Measurements from ENCODE around the gene MAPKAP1.
"Not testable (repeated sequence)": the region's sequence is repeated elsewhere in the genome, so short reads cannot be mapped to it uniquely, and the experiment has no call there.

Gene MAPKAP1

DNA sequence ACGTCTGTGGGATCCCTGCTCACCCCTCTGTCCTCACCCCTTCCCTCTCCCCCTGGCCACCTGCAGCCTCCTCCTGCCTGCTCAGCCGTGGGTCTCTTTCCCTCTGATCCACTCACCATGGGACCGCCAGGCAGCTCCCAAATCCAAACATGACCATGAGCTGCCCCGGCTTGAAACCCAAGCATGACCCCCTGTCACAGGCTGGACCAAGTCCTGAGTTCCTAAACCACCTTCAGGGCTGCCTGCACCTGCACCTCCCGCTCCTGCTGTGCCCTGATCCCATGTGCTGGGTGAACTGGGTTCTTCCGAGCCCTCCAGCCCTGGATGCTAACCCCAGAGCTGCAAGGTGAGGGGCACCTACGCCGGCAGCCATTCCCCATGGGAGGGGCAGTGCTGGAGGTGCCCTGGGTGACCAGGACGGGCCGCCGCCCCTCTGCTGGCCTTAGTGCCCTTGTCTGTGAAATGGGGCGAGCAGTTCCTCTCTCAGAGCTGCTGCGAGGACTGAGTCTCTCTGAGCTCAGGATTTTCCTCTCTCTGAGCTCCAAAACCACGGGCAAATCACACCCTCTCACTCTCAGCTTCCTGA is 295.7 kb downstream of the MAPKAP1 start:
- H3K27ac ChIP-seq, result no peak overlapping the region
- peak overlapping the region in 2 of 7 experiments; percentile 27 to 33 for H3K4me3 ChIP-seq

GRCh38 chr9:125410522-125410894 is 296.5 kb downstream of the MAPKAP1 start:
- H3K27ac ChIP-seq, result peak overlapping the region in 1 of 21 experiments; percentile 29

GRCh38 chr9:125409637-125410521 is 297.1 kb downstream of the MAPKAP1 start:
- Histone ChIP-seq H3K27ac (peak overlapping the region in 1 of 21 experiments; percentile 29), H3K4me3 (peak overlapping the region in 2 of 7 experiments; percentile 27 to 33)

More at GRCh38 chr9:125410522-125410894, 296.5 kb downstream of the MAPKAP1 start:
- peak overlapping the region in 3 of 7 experiments; percentile 12 to 33 (median 27) for H3K4me3 ChIP-seq

- no peak overlapping the region for H3K4me3 ChIP-seq
- no peak overlapping the region for H3K27ac ChIP-seq
Observed at GRCh38 chr9:125409217-125409636, 297.8 kb downstream of the MAPKAP1 start.

DNA sequence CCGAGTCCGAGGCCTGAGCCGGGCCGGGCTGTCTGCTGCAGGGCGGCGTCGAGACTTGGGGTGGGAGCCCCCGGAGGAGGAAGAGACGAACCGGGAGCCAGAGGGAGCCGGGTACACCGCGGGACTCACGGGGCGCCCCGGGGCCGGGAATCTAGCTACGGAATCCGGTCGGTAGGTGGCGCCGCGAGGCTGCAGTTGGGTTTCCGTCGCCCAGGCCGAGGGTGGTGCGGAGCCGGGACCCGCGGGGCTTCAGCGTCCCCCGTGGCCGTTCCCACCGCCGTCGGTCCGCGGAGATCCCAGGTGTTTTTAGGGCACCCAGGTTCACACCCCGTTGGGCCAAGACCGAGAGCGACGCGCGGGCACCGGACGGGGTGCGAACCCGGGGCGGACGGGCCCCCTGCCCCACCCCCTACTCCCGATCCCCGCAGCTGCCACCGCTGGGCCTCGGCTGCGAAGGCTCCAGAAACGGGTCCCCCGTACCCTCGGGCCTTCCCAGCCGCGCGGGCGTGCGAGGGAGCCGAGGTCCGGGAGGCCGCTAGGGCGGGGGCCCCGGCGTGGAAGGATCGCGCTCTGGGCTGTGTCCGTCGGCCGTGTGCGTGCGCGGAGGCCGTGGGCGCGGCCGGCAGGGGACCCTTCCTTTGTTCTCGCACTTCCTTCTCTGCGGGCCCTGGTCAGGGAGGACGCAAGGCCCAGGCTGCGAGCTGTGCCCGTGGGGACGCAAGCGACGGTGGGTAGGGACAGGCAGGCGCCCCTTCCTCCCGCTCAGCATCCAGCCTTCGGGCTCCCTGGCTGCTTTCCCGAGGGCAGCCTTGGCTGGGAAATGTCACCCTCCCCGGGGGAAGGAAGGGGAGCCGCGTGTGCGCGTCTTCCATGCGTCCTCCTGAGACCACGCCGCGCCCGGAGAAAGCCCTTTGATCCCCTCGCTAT is 298.8 kb downstream of the MAPKAP1 start:
- H3K27ac ChIP-seq, result peak overlapping the region in 12 of 21 experiments; percentile 26 to 79 (median 53)
- H3K4me3 ChIP-seq, result peak overlapping the region; percentile 36 to 58 (median 50)

GRCh38 chr9:125407432-125407973 is 299.5 kb downstream of the MAPKAP1 start:
- peak overlapping the region; percentile 36 to 58 (median 50) for H3K4me3 ChIP-seq
- H3K27ac ChIP-seq, result peak overlapping the region in 6 of 21 experiments; percentile 39 to 79 (median 62)

DNA sequence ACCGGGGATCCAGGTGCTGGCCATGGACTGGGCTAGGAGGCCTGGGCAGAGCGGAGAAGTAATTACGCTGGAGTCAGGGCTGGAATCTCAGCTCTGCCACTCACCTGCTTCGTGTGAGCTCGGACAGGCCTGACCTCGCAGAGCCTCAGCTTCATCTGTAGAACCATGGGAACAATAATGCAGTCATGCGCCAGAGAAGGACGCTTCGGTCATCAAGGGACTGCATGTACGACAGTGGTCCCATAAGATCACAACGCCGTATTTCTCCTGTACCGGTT is 300.3 kb downstream of the MAPKAP1 start:
- Histone ChIP-seq H3K27ac (no peak overlapping the region), H3K4me3 (no peak overlapping the region)

DNA sequence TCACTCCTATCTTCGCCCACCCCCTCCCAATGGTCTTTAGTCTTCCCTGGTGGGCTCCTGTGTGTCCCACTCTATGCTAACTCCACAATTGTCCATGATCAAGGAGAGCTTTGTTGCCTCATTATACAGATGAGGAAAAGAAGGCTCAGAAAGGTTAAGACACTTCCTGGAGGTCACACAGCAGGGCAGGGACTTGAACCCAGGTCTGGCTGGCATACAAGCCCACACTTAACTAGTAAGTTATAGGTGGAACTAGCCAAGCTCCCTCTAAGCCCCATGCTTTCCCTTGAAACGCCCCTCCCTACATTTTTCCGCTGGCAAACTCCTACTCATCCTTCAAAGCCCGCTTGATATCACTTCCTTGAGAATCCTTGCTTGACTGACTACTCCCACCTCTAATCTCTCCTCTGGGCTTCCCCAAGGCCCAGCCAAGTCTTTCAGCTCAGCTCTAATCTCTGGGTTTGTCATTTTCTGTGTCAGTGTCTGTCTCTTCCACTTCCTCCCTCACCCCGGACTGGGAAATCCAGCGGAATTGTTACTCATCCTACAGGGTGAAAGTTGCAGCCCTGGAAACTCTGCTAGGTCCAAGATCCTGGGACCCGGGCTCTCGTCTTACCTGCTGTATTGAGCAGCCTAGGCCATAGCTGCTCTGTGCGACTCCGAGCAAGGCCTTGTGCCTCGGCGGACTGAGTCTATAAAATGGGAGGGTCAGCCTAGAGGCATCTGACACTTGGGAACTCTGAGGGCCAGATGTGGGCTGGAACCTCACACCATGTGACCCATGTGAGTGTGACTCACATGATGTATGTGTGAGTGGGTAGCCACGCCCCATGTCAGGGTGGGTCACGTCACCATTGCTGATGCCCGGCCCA is 300.8 kb downstream of the MAPKAP1 start:
- Histone ChIP-seq H3K27ac (no peak overlapping the region), H3K4me3 (no peak overlapping the region)

GRCh38 chr9:125404733-125405132 is 302.3 kb downstream of the MAPKAP1 start:
- Histone ChIP-seq H3K4me3 (no peak overlapping the region), H3K27ac (no peak overlapping the region)

GRCh38 chr9:125400725-125401716 is 306.0 kb downstream of the MAPKAP1 start:
- Histone ChIP-seq H3K27ac (no peak overlapping the region), H3K4me3 (no peak overlapping the region)

DNA sequence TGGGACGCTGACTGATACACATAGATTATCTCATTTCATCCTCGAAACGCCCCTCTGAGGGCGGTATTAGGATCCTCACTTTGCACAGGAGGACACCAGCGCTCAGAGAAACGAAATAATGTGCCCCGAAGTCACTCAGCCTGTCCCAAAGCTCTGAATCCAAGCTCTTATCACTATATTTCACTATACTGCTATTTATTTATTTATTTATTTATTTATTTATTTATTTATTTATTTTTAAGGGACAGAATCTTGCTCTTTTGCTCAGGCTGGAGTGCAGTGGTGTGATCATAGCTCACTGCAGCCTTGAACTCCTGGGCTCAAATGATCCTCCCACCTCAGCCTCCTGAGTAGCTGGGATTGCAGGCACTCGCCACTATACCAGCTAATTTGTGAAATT is 306.8 kb downstream of the MAPKAP1 start:
- H3K4me3 ChIP-seq, H3K27ac ChIP-seq: not testable (repeated sequence)

GRCh38 chr9:125399666-125400065 is 307.3 kb downstream of the MAPKAP1 start:
- H3K4me3 ChIP-seq, result no peak overlapping the region
- H3K27ac ChIP-seq, result no peak overlapping the region

GRCh38 chr9:125399165-125399564 is 307.8 kb downstream of the MAPKAP1 start:
- no peak overlapping the region for H3K4me3 ChIP-seq
- H3K27ac ChIP-seq, result no peak overlapping the region

GRCh38 chr9:125398243-125398642 is 308.8 kb downstream of the MAPKAP1 start:
- no peak overlapping the region for H3K27ac ChIP-seq
- H3K4me3 ChIP-seq, result no peak overlapping the region

GRCh38 chr9:125397736-125398135 is 309.3 kb downstream of the MAPKAP1 start:
- H3K27ac ChIP-seq, result no peak overlapping the region

DNA sequence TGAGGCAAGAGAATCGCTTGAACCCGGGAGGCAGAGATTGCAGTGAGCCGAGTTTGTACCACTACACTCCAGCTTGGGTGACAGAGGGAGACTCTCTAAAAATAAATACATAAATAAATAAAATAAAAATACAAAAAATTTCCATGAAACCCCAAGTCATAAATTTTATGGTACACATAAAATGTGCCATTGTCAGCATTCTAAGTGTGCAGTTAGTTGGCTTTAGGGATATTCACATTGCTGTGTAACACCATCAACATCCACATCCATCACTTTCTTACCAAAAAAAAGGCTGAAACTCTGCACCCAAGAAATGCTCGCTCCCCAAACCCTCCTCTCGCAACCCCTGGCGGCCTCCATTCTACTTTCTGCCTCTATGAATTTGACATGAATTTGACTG is 310.2 kb downstream of the MAPKAP1 start:
- Histone ChIP-seq H3K4me3 (no peak overlapping the region), H3K27ac (no peak overlapping the region)

More at GRCh38 chr9:125397736-125398135, 309.3 kb downstream of the MAPKAP1 start:
- no peak overlapping the region for H3K4me3 ChIP-seq

DNA sequence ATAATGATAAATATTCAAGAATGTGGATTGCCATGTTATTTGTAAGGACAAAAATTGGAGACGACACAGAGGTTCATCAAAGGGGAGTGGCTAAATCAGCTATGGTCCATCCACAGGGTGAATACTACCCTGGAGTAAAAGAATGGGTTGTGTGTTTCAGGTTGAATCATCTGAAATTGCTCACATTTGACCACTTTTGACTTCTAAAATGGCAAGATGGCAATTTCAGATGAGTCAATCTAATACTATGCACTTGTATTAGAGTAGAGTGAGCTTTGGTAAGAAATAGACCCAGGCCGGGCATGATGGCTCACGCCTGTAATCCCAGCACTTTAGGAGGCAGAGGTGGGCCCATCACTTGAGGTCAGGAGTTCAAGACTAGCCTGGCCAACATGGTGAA is 313.6 kb downstream of the MAPKAP1 start:
- no peak overlapping the region for H3K27ac ChIP-seq
- no peak overlapping the region for H3K4me3 ChIP-seq

GRCh38 chr9:125391704-125392103 is 315.3 kb downstream of the MAPKAP1 start:
- Histone ChIP-seq H3K4me3 (no peak overlapping the region), H3K27ac (no peak overlapping the region)

All from skin epidermis (tissue), 12 donors.